Activated CD4-positive, alpha-beta T cell treated with anti-CD3 and anti-CD28 coated beads, Interleukin-2, amount 50 U/mL, for 48 hours (primary cell): Measurements from ENCODE around the gene GNPDA1.
"Not testable (repeated sequence)": the region's sequence is repeated elsewhere in the genome, so short reads cannot be mapped to it uniquely, and the experiment has no call there.

Experiments
- DNase-seq, 2 experiments: peaks; one replicate each; pipeline ENCODE4 v3.0.0-alpha.2; 2020

The GNPDA1 gene

DNA sequence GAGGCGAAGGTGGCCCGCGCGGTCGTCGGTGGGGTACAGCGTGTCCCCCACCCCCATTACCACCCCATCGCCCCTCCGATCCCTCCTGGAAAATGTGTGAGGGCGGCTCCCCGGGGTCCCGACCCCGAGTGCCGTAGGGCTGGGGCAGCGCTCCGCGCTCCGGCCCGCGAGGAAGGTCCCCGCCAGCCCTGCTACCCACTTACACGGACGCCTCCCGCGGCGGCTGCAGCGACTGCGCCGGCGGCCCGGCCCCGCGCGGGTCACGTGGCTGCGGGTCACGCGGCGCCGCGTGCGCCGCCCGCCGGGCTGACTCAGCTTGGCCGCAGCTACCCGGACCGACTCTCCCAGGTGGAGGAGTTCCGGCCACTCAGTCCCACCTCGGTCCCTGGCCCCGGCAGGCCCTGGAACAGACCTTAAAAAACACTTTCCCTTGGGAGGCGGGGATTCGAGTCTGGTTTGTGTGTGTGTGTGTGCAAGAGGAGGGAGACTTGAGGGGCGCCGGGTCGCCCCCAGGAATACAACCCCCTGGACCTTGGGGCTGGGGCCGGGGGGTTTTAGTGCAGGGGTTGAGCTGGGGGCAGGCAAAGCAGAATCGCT is at the start of gene GNPDA1:
Gene GNPDA1 (minus strand): TSS at position 236 of the 597 bp plus-strand sequence. CDS start 992 bp downstream, outside the sequence.
- DNase-seq, result peak; percentile 70 to 74

DNA sequence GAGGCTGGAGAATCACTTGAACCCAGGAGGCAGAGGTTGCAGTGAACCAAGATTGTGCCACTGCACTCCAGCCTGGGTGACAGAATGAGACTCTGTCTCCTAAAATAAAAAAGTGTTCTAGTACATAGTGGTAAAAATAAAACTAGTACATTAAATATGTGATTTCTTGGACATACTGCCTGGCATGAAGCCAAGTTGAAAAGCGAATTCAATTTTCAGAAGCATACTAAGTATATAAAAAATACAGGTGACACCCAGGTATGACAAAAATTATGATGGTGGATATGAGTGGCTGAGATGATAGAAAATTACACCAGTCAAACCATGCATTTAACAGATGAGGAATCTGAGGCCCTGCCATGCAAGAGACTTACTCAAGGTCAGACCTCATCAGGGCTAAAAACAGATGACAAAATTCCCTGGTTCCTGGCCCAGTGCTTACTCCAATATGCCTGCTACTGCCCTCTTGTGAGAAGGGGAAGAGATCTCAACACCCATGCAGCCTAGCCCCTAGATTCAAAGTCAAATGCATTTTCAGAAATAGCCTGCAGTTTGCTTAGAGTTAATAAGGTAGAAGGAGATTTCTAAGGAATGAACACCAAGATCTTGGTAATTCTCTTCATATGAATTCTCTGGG is 46.6 kb upstream of the GNPDA1 start:
- DNase-seq, result no peak

GRCh38 chr5:142057697-142058056 is 44.9 kb upstream of the GNPDA1 start:
- no peak for DNase-seq

- DNase-seq, result no peak
These were observed 44.2 kb upstream of the GNPDA1 start for GRCh38 chr5:142056816-142057696.

DNA sequence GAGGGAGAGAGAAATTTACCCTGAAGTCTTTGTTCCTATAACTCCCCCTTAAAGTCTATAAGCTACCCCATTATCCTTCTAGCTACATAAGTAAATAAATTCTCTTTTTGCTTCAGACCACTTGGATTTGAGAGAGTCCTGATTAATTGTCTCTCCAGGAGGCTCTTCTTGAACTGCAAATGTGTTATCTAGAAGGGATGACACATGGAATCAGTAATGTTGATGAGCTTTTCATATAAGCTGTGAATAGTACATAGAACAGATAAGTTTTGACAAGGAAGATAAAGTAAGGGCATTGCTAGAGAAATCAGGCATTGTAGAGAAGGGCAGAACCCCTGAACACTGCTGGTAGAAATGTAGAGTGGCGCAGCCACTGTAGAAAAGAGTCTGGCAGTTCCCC is 42.5 kb upstream of the GNPDA1 start:
- no peak for DNase-seq

DNA sequence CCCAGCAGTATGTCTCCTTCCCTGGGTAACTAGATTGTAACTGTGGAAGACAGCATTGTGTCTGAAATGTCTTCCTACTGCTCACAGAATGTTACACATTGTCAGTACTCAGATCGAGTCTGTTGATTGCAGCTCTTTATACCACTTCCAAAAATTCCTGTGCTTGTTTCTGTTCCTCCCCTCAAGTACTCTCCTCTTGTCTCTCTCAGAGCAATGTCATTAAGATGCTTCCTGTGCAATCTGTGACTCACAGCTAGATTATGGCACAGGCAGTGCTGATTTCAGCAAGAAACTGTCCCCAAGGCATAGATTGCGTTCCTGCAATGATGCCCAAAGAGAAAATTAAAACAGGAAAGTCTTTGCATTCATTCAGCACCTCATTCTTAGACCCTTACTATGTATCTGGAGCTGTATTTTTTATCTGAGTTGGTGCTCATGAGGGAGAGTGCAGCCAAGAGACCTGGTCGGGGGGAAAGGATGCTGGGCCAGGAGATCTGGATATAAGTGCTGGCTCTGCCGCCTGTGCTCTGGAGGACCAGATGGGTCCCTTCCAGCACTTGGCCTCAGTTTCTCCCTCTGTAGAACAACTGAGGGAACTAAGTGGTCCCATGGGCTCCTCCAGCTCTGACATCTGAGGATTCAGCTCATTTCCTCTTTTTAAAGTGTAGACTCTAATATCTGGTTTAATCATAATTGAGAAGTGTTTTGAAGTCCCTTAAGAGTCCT is 40.8 kb upstream of the GNPDA1 start:
- no peak for DNase-seq

DNA sequence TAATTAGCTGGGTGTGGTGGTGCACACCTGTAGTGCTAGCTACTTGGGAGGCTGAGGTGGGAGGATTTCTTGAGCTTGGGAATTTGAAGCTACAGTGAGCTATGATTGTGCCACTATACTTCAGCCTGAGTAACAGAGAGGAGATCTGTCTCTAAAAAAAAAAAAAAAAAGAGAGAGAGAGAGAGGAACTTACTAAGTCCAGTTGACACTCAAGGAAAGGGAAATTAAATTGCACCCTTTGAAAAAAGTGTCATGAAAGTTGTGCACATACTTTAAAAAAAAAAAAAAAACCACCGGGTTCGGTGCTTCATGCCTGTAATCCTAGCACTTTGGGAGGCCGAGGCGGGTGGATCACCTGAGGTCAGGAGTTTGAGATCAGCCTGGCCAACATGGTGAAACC is 39.2 kb upstream of the GNPDA1 start:
- DNase-seq, result not testable (repeated sequence)

DNA sequence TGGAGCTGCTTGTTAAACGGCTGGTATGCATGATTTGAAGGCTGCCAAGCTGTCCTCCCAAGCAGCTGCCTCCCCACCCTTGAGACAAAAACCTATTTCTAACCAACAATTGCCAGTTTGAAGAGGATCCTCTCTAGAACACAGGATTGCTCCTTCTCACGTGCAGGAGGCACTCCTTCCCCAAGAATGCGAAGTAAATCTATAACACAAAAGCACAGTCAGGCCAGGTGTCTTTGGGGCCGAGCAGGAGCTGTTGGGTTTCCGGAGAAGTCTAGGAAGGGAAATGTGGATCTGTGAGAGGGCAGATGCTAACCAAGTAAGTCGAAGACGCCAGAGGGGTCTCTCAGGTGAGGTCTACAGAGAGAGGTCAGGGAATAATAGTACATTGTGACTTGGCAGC is 35.4 kb upstream of the GNPDA1 start:
- DNase-seq, result no peak

DNA sequence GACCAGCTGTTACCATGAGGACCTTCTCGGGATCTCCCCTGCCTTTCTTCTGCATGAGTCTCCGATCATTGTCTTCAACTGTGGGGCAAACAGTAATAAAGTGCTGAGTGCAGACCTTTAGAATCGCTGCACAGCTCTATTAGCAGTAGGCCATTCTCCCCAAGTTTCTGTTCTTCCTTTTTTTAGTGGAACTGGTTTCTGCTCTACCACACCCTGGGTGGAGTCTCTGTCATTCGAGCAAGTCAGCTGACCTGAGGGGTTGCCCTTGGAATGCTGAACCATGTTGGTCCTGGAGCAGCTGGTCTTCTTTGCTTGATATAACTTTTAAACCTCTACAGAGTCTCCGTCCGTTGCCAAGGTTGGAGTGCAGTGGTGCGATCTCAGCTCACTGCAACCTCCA is 33.4 kb upstream of the GNPDA1 start:
- DNase-seq, result no peak

GRCh38 chr5:142040881-142041280 is 28.1 kb upstream of the GNPDA1 start:
- not testable (repeated sequence) for DNase-seq

- no peak for DNase-seq
These were observed 27.5 kb upstream of the GNPDA1 start for GRCh38 chr5:142040285-142040684.

GRCh38 chr5:142038735-142039134 is 25.9 kb upstream of the GNPDA1 start:
- DNase-seq, result no peak

GRCh38 chr5:142037599-142037998 is 24.8 kb upstream of the GNPDA1 start:
- DNase-seq, result not testable (repeated sequence)

DNA sequence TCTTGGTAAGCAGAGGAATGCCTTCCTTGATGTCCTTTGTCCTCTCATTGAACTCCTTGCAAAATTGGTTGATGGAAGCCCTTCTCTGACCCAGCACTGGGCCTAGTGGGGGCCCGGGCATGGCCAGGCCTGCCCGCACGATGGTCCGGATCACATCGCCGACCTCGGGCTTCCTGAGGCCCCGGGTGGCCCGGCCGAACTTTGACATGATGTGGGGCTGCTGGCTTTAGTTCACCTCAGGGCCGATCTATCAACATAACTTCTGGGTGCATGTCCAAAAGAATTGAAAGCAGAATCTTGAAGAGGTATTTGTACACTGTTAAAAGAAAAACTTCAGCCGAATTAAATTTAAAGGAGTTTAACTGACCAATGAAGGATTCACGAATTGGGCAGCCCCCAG is 24.1 kb upstream of the GNPDA1 start:
- DNase-seq, result no peak

DNA sequence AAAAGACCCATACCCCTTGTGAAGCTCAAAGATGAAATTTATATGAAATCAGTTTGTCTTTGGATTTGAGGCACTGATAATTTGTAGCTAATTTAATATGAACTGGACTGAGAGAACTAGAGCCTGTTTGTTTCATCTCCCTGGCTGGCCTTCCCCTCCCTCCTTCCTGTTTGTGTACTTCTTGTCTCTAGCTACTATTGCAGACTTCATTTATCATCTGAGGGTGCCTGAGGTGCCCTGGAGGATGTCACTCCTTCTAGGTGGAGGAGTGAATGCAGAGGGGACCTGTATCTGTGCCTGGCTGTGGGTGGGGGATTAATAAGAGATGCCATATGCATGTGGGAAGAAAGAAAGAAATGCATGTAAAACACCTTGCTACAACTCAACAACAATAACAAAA is 22.2 kb upstream of the GNPDA1 start:
- no peak for DNase-seq

DNA sequence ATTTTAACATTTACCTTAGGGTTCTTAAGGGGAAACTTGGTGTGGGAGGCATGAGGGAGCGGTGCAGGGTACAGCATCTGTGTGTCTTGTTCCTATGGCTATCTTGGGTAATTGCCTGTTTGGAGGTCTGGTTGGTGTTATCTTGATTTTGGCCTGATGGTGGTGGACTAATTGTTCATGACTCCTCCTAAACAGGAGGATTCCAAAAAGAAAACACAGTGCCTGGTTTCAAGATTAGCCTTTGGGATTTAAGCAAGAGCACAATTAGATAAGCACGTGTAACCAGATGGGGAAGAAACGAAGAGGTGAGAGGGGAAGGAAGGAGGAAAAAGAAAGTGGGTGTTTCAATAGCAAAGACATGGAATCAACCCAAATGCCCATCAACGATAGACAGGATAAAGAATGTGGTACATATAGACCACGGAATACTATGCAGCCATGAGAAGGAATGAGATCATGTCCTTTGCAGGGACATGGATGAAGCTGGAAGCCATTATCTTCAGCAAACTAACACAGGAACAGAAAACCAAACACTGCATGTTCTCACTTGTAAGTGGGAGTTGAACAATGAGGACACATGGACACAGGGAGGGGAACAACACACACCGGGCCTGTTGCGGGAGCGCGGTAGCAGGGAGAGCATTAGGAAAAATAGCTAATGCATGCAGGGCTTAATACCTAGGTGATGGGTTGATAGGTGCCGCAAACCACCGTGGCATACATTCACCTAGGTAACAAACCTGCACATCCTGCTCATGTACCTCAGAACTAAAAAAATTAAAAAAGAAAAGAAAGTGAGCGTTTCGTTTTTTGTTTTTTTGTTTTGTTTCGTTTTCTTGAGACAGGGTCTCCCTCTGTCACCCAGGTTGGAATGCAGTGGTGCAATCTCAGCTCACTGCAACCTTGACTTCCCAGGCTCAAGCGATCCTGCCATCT is 21.1 kb upstream of the GNPDA1 start:
- not testable (repeated sequence) for DNase-seq

- DNase-seq, result no peak
These were observed 20.2 kb upstream of the GNPDA1 start for GRCh38 chr5:142032747-142033631.

DNA sequence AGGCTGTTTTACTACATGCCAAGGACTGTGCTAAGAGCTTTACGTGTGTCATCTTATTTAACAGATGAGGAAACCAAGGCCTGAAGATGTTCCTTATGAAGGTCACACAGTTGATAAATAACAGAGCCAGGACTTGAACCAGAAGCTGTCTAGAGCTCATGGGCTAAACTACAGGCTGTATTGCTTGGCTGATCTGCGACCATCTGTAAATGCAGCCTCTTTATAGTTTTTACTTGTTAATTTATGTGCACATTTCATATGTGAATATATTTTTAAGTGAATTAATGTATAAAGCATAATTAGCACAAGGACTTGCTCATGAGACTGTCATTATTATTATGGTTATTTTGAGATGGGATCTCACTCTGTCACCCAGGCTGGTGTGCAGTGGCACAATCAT is 19.3 kb upstream of the GNPDA1 start:
- DNase-seq, result no peak

DNA sequence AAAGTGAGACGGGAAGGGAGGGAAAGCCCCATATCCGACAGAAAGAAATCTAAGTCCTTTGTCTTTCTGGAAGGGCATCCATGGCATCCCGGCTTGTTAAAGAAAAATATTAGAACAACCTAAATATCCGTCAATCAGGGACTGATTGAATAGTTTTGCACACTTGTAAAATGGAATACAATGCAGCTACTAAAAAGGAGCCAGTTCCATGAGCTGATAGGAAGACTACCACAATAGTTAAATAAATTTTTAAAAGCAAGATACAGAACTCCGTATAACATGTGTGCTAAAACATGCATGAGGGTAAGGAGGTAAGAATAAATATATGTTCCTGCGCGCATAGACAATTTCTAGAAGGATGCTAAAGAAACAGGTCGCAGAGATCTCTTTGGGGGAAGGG is 12.8 kb upstream of the GNPDA1 start:
- no peak for DNase-seq

DNA sequence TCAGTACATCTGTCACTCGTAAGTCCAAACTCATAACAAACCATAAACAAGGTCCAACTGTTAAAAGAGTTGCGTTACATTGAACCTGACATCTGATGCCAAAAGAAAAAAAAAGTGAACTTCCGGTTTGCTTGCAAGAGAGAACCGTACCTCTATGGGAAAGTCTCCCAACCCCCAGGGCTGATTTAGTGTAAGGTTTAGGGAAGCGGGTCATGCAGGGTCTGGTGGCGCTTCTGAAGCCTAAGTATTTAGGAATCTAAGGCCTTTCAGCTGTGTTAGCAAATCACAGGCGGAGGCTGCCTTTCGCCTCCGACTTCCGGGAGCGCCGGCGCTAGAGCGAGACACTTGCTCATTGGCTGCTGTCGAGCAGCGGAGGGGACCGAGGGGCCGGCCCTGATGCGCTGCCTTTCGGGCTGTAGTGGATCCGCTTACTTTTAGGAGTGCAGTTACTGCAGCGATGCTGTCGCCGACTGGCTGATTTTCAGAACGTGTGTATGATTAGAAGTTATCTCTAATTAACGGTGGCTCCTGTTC is 12.0 kb upstream of the GNPDA1 start:
- peak; percentile 86 to 90 for DNase-seq

DNA sequence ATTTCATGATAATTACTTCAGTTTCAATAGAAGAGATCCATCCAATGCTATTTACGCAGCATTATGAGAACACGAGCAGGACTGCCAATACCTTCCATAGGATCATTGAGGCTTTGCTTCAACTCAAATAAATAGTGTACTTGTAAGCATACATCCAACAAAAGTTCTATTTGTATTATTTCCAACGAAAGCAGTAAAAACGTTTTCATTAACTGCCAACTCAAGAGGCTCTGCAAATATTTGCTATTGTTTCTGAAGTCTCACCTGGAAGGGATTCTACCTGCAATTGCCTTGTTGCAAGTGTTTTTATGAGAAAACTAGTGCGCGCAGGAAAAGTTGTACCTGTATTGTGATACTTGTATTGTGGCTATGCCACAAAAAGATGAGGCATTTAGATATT is 11.0 kb upstream of the GNPDA1 start:
- DNase-seq, result no peak
